Mucosa of stomach (tissue), 1 donor: ENCODE measurements around the gene USP26.
"Not testable (repeated sequence)": the region's sequence is repeated elsewhere in the genome, so short reads cannot be mapped to it uniquely, and the experiment has no call there.

Experiments
- H3K27me3 ChIP-seq: one replicate; pipeline ENCODE4 v1.7.0; 2013; ENCODE audit warnings: mild to moderate bottlenecking, low read length; ENCODE audit not compliant: control insufficient read depth, insufficient read depth
- H3K36me3 ChIP-seq: one replicate; pipeline ENCODE4 v1.7.0; 2013; ENCODE audit warnings: low read length; ENCODE audit not compliant: control insufficient read depth, insufficient read depth
- H3K4me1 ChIP-seq: one replicate; pipeline ENCODE4 v1.7.0; 2013; ENCODE audit warnings: mild to moderate bottlenecking, low read length; ENCODE audit not compliant: control insufficient read depth, insufficient read depth
- H3K4me3 ChIP-seq: one replicate; pipeline ENCODE4 v1.7.0; 2013; ENCODE audit warnings: low read length
- H3K9ac ChIP-seq: one replicate; pipeline ENCODE4 v1.7.0; 2013; ENCODE audit warnings: mild to moderate bottlenecking, low read length, moderate library complexity
- H3K9me3 ChIP-seq: one replicate; pipeline ENCODE4 v1.7.0; 2013; ENCODE audit warnings: mild to moderate bottlenecking, low read length, moderate library complexity; ENCODE audit not compliant: control insufficient read depth
- donor health status: Pancreatic carcinoma.

Gene USP26

DNA sequence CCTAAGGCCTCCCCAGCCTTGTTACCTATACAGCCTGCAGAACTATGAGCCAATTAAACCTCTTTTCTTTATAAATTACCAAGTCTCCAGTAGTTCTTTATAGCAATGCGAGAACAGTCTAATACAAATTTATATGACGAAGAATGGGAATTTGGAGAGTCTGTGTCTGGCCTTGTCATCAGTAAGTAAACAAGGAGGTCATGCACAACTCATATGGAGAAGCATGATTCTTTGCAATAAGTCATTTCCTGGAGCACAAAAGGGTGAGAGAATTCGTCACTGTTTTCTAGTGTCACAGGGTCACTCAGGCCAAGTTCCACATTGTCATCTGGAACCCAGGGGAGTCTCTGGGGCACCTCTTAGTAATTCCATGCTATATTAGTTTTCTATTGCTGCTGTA lies 89.5 kb downstream of the USP26 start:
- no peaks in the 10 kb centered on the region for H3K9me3 ChIP-seq
- H3K27me3 ChIP-seq, result no peaks in the 10 kb centered on the region
- H3K4me3 ChIP-seq, result no peak overlapping the region
- H3K36me3 ChIP-seq, result no peaks in the 10 kb centered on the region
- no peak overlapping the region for H3K9ac ChIP-seq
- H3K4me1 ChIP-seq, result no peaks in the 10 kb centered on the region

GRCh38 chrX:133005616-133006015 lies 91.3 kb downstream of the USP26 start:
- Histone ChIP-seq H3K9me3 (no peaks in the 10 kb centered on the region), H3K4me1 (no peaks in the 10 kb centered on the region), H3K9ac (no peak overlapping the region), H3K27me3 (no peaks in the 10 kb centered on the region), H3K4me3 (no peak overlapping the region), H3K36me3 (no peaks in the 10 kb centered on the region)

- no peak overlapping the region for H3K4me3 ChIP-seq
- no peak overlapping the region for H3K9ac ChIP-seq
- no peaks in the 10 kb centered on the region for H3K9me3 ChIP-seq
- H3K27me3 ChIP-seq, result no peaks in the 10 kb centered on the region
- H3K4me1 ChIP-seq, result no peaks in the 10 kb centered on the region
- H3K36me3 ChIP-seq, result no peaks in the 10 kb centered on the region
Measured at GRCh38 chrX:133005042-133005441, 91.9 kb downstream of the USP26 start.

DNA sequence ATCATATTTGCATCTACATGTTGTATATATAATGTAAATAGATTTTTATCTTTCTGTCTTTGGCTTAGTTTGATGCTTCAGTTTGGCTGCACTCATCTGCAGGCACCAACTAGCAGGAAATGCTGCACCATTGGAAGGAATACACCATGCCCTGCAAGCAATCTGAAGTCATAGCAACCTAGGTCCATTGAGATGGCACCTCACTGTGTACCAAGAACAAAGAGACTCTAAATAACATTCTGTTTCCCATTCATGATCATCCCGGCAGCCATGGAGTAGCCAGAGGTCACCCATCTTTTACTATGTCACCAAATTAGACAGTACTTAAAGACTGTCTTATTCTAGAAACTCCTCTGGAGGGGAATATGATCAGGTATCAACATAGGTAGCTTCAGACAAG lies 97.7 kb downstream of the USP26 start:
- H3K36me3 ChIP-seq, result no peaks in the 10 kb centered on the region
- no peaks in the 10 kb centered on the region for H3K9me3 ChIP-seq
- H3K4me1 ChIP-seq, result no peaks in the 10 kb centered on the region
- no peaks in the 10 kb centered on the region for H3K27me3 ChIP-seq
- no peak overlapping the region for H3K9ac ChIP-seq
- H3K4me3 ChIP-seq, result no peak overlapping the region

DNA sequence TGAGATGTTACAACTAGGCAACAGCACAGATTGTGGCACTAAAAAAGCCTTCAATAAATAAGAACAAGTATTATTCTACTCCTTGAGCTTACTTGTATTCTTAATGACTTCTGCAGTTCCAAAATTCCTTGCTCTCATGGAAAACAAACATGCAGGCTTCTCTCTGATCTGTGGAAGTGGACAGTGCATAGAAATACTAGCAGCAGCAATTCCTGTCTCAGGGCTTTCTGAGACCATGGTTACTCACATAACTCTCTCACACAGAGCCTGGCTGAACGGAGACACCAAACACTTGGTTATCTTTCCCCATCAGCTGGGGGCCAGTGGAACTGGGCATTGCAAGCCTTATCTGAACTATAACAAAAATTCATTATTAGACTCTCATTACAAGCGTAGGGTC lies 106.1 kb downstream of the USP26 start:
- Histone ChIP-seq H3K36me3 (no peaks in the 10 kb centered on the region), H3K4me1 (no peaks in the 10 kb centered on the region), H3K4me3 (no peak overlapping the region), H3K9ac (no peak overlapping the region), H3K27me3 (no peaks in the 10 kb centered on the region), H3K9me3 (no peaks in the 10 kb centered on the region)

- H3K36me3 ChIP-seq, result no peaks in the 10 kb centered on the region
- no peaks in the 10 kb centered on the region for H3K9me3 ChIP-seq
- H3K4me3 ChIP-seq, result no peak overlapping the region
- no peak overlapping the region for H3K9ac ChIP-seq
- no peaks in the 10 kb centered on the region for H3K27me3 ChIP-seq
- no peaks in the 10 kb centered on the region for H3K4me1 ChIP-seq
Measured at GRCh38 chrX:132986556-132986955, 110.4 kb downstream of the USP26 start.

DNA sequence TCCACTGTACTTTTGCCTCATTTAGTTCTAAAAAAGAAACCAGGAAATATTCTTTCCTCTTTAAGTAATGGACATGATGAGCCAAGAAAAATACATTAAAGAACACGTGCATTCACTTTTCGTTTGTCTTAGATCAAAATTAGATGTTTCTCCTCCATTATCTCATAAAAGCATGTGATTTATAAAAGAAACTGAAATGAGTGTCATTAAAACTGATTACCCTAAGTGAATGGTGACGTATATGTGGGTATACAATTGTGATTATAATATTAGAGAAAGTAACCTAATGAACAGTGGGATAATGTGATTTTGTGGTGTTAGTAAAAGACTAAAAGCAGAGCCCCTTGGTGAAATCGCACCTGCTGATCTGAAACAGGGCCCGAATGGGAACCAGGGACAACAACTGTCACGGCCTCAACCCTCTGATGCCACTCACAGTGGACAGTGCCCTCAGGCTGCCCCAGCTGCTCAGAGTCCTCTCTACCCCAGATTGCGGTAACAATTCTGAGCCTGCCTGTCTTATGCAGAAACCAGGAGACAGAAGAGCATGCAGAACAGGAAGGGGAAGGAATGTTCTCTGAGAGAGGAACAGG lies 112.8 kb downstream of the USP26 start:
- Histone ChIP-seq H3K4me3 (no peak overlapping the region), H3K36me3 (no peaks in the 10 kb centered on the region), H3K9me3 (no peaks in the 10 kb centered on the region), H3K27me3 (no peaks in the 10 kb centered on the region), H3K4me1 (no peaks in the 10 kb centered on the region), H3K9ac (no peak overlapping the region)

GRCh38 chrX:132983496-132983895 lies 113.4 kb downstream of the USP26 start:
- Histone ChIP-seq H3K9ac (no peak overlapping the region), H3K9me3 (no peaks in the 10 kb centered on the region), H3K27me3 (no peaks in the 10 kb centered on the region), H3K4me3 (no peak overlapping the region), H3K4me1 (no peaks in the 10 kb centered on the region), H3K36me3 (no peaks in the 10 kb centered on the region)

GRCh38 chrX:132980035-132980434 lies 116.9 kb downstream of the USP26 start:
- not testable (repeated sequence) for H3K9ac ChIP-seq, H3K27me3 ChIP-seq, H3K9me3 ChIP-seq, H3K4me1 ChIP-seq, H3K4me3 ChIP-seq, H3K36me3 ChIP-seq
